COLO668 (cell line): ENCODE data around the gene MEAK7.

Experiments used
- DNase-seq: peaks from one replicate; lab custom pipeline; 2025; ENCODE audit not compliant: unreplicated experiment; lab: John Stamatoyannopoulos, UW

The MEAK7 gene

GRCh38 chr16:84504420-84505248 lies at the start of gene MEAK7:
MEAK7 (minus strand) TSS chr16:84504659; CDS start chr16:84498086, 6,573 bp downstream.
- DNase-seq, result peak; percentile 94

- no peak for DNase-seq
Measured at GRCh38 chr16:84553873-84554399, 49.5 kb upstream of the MEAK7 start.

GRCh38 chr16:84552135-84552534 lies 47.7 kb upstream of the MEAK7 start:
- no peak for DNase-seq

GRCh38 chr16:84550096-84550495 lies 45.6 kb upstream of the MEAK7 start:
- no peak for DNase-seq

GRCh38 chr16:84548971-84549844 lies 44.7 kb upstream of the MEAK7 start:
- no peak for DNase-seq

GRCh38 chr16:84548508-84548907 lies 44.0 kb upstream of the MEAK7 start:
- no peak for DNase-seq

GRCh38 chr16:84547546-84548061 lies 43.1 kb upstream of the MEAK7 start:
- no peak for DNase-seq

- DNase-seq, result no peak
Measured at GRCh38 chr16:84546669-84547545, 42.4 kb upstream of the MEAK7 start.

- no peak for DNase-seq
Measured at GRCh38 chr16:84545114-84545737, 40.8 kb upstream of the MEAK7 start.

GRCh38 chr16:84544031-84544773 lies 39.7 kb upstream of the MEAK7 start:
- DNase-seq, result peak; percentile 73

- DNase-seq, result no peak
Measured at GRCh38 chr16:84543253-84543652, 38.8 kb upstream of the MEAK7 start.

GRCh38 chr16:84541999-84542817 lies 37.7 kb upstream of the MEAK7 start:
- DNase-seq, result no peak

- DNase-seq, result no peak
Measured at GRCh38 chr16:84540194-84540593, 35.7 kb upstream of the MEAK7 start.

- DNase-seq, result no peak
Measured at GRCh38 chr16:84538222-84538840, 33.9 kb upstream of the MEAK7 start.

GRCh38 chr16:84537491-84538151 lies 33.2 kb upstream of the MEAK7 start:
- DNase-seq, result peak; percentile 41

- DNase-seq, result no peak
Measured at GRCh38 chr16:84535851-84536250, 31.4 kb upstream of the MEAK7 start.

GRCh38 chr16:84535408-84535807 lies 30.9 kb upstream of the MEAK7 start:
- DNase-seq, result no peak

- DNase-seq, result no peak
Measured at GRCh38 chr16:84534815-84535214, 30.4 kb upstream of the MEAK7 start.
